ACC112 (cell line): ENCODE measurements around the gene MED27.

ENCODE experiments used
- H2AFZ ChIP-seq: fragments of 200-600 bp; sonication (generic); one replicate; pipeline ENCODE4 v1.6.0; 2017; ENCODE audit warnings: antibody characterized with exemption, low read length; ENCODE audit not compliant: unreplicated experiment
- H3K27ac ChIP-seq: fragments of 200-600 bp; sonication (generic); 2 replicates; pipeline ENCODE4 v1.5.1; 2014; ENCODE audit warnings: low read depth, mild to moderate bottlenecking, antibody characterized with exemption, low read length, moderate library complexity
- H3K27me3 ChIP-seq: fragments of 200-600 bp; sonication (generic); 2 replicates; pipeline ENCODE4 v1.6.1; 2014; ENCODE audit warnings: mild to moderate bottlenecking, antibody characterized with exemption, low read length, moderate library complexity, mixed read lengths; ENCODE audit not compliant: insufficient read depth
- H3K36me3 ChIP-seq: fragments of 200-600 bp; sonication (generic); 2 replicates; pipeline ENCODE4 v1.6.1; 2016; ENCODE audit warnings: mild to moderate bottlenecking, antibody characterized with exemption, low read length, moderate library complexity, mixed read lengths; ENCODE audit not compliant: insufficient read depth
- H3K4me1 ChIP-seq: fragments of 200-600 bp; sonication (generic); one replicate; pipeline ENCODE4 v1.6.1; 2016; ENCODE audit warnings: low read length, mixed read lengths; ENCODE audit not compliant: insufficient read depth, unreplicated experiment, control insufficient read depth
- H3K4me3 ChIP-seq: fragments of 200-600 bp; sonication (generic); 2 replicates; pipeline ENCODE4 v1.5.1; 2014; ENCODE audit warnings: mild to moderate bottlenecking, low read depth, low read length
- H3K79me2 ChIP-seq: fragments of 200-600 bp; sonication (generic); one replicate; pipeline ENCODE4 v1.6.0; 2016; ENCODE audit warnings: low read length; ENCODE audit not compliant: control insufficient read depth, unreplicated experiment, insufficient read depth

Gene MED27

DNA sequence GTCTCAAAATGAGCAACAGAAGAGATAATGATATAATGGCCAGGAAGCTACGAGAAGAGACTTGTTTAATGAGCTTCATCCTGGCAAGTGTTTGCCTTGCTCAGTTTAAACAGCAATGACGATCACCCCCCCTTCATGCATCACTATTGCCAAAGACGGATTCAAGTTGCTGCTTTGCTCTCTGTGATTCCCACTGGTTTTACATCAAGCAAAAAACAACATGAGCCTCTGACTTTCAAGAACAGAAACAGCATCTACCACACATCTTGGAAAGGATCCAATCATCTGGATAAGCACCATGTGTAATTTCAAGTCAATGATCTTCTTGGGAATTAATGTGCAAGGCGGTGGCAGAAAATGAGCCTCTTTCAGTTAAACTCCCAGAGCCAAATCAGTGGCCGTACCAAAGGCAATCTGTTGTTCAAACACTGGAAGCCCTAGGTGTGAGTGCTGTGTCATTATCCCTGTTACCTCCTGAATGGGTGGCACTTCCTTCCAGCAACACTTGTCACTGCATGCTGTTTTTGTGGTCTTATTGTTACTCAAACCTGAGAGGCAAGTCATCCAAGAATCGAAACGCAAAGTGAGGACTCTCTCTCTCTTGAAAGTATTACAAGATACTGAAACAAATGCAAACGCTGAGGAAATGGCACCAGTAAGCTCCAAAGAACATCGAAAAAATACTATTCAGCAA lies 72.8 kb downstream of the MED27 start:
- H3K36me3 ChIP-seq, result 0 out of 2 replicates have a peak, but pooled peaks cover 4% of the 10 kb centered on the region
- no peaks in the 10 kb centered on the region for H3K27me3 ChIP-seq
- no peak overlapping the region for H2AFZ ChIP-seq
- H3K4me1 ChIP-seq, result peaks cover 38% of the 10 kb centered on the region
- peaks cover 5% of the 10 kb centered on the region for H3K79me2 ChIP-seq
- no peak overlapping the region for H3K27ac ChIP-seq
- H3K4me3 ChIP-seq, result no peak overlapping the region

DNA sequence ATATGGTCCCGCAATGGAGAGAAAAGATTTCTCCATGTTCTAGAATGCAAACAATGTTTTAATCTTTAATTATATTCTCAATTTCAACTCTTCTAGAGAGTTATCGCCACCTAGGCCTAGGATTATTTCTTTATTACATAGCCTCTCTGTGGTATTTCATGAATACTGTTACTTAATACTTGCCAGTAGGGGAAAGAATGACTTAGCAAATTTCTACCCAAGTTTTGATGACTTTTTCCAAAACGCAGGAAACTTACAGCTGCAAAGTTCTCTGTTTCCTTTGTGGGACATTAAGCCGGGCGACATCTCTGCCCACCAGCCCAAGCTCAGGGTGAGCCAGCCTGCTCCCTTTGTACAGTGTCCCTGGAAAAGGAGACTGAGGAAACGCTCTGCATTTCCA lies 73.8 kb downstream of the MED27 start:
- no peak overlapping the region for H3K27ac ChIP-seq
- H3K36me3 ChIP-seq, result peaks cover 11% of the 10 kb centered on the region; the same call in 1 of the 2 replicates
- H3K79me2 ChIP-seq, result peaks cover 5% of the 10 kb centered on the region
- no peak overlapping the region for H2AFZ ChIP-seq
- no peaks in the 10 kb centered on the region for H3K27me3 ChIP-seq
- peaks cover 38% of the 10 kb centered on the region for H3K4me1 ChIP-seq
- no peak overlapping the region for H3K4me3 ChIP-seq

- H3K27ac ChIP-seq, result no peak overlapping the region
- H3K27me3 ChIP-seq, result no peaks in the 10 kb centered on the region
- H3K79me2 ChIP-seq, result peaks cover 5% of the 10 kb centered on the region
- peaks cover 11% of the 10 kb centered on the region; the same call in 1 of the 2 replicates for H3K36me3 ChIP-seq
- no peak overlapping the region for H2AFZ ChIP-seq
- H3K4me1 ChIP-seq, result peaks cover 41% of the 10 kb centered on the region
- H3K4me3 ChIP-seq, result no peak overlapping the region
Measured at GRCh38 chr9:132004323-132004722, 75.3 kb downstream of the MED27 start.

GRCh38 chr9:132003896-132004295 lies 75.8 kb downstream of the MED27 start:
- no peaks in the 10 kb centered on the region for H3K27me3 ChIP-seq
- H3K27ac ChIP-seq, result no peak overlapping the region
- H3K36me3 ChIP-seq, result peaks cover 11% of the 10 kb centered on the region; the same call in 1 of the 2 replicates
- H3K4me1 ChIP-seq, result peaks cover 41% of the 10 kb centered on the region
- peaks cover 5% of the 10 kb centered on the region for H3K79me2 ChIP-seq
- H2AFZ ChIP-seq, result no peak overlapping the region
- no peak overlapping the region for H3K4me3 ChIP-seq

- H3K27ac ChIP-seq, result no peak overlapping the region
- no peak overlapping the region for H2AFZ ChIP-seq
- H3K36me3 ChIP-seq, result peaks cover 11% of the 10 kb centered on the region; the same call in 1 of the 2 replicates
- no peaks in the 10 kb centered on the region for H3K27me3 ChIP-seq
- H3K4me1 ChIP-seq, result peaks cover 35% of the 10 kb centered on the region
- H3K79me2 ChIP-seq, result peaks cover 7% of the 10 kb centered on the region
- no peak overlapping the region for H3K4me3 ChIP-seq
Measured at GRCh38 chr9:132003319-132003704, 76.4 kb downstream of the MED27 start.

- H3K4me1 ChIP-seq, result peaks cover 30% of the 10 kb centered on the region
- H3K27me3 ChIP-seq, result no peaks in the 10 kb centered on the region
- H3K4me3 ChIP-seq, result no peak overlapping the region
- H3K36me3 ChIP-seq, result peaks cover 11% of the 10 kb centered on the region; the same call in 1 of the 2 replicates
- no peak overlapping the region for H3K27ac ChIP-seq
- no peak overlapping the region for H2AFZ ChIP-seq
- peaks cover 8% of the 10 kb centered on the region for H3K79me2 ChIP-seq
Measured at GRCh38 chr9:132002643-132003318, 76.9 kb downstream of the MED27 start.

- peaks cover 8% of the 10 kb centered on the region; the same call in 1 of the 2 replicates for H3K36me3 ChIP-seq
- no peaks in the 10 kb centered on the region for H3K27me3 ChIP-seq
- no peak overlapping the region for H3K27ac ChIP-seq
- H2AFZ ChIP-seq, result no peak overlapping the region
- H3K4me1 ChIP-seq, result peaks cover 20% of the 10 kb centered on the region
- no peak overlapping the region for H3K4me3 ChIP-seq
- peaks cover 10% of the 10 kb centered on the region for H3K79me2 ChIP-seq
Measured at GRCh38 chr9:132001567-132001966, 78.1 kb downstream of the MED27 start.

GRCh38 chr9:132000659-132001058 lies 79.0 kb downstream of the MED27 start:
- Histone ChIP-seq H3K27ac (peak overlapping the region; percentile 65; the same call in 1 of the 2 replicates), H2AFZ (no peak overlapping the region), H3K79me2 (peaks cover 5% of the 10 kb centered on the region), H3K4me3 (no peak overlapping the region), H3K36me3 (peaks cover 17% of the 10 kb centered on the region), H3K4me1 (peaks cover 15% of the 10 kb centered on the region), H3K27me3 (no peaks in the 10 kb centered on the region)

DNA sequence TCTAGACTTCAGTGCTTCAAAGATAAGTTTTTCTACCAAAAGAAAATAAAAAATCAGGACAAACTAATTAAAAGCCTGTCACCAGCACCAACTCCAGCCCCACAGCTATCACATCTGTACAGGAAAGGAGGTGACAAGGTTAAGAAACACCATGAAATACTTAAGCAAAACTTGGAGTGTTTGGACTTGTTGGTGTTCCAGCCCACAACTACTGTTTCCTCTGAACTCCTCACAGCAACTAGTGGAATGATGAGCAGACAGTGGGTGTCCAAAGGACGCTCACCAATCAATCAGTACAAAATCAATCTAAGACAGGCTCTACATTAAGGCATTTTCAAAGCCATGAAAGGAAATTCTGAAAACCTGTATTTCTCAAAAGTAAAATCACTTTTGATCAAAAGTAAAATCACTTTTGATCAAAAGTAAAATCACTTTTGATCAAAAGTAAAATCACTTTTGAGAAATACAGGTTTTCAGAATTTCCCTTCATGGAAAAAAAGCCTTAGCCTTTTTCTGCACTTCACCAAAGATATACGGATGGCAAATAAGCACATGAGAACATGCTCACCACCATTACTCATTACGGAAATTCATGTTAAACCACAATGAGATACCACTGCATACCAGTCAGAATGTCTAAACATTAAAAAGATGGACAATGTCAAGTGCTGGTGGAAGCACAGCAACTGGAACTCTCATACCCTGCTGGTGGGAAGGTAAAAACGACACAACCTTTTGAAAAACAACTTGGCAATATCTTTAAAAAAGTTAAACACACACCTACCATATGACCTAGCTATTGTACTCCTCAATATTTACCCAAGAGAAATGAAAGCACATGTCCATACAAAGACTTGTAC lies 79.7 kb downstream of the MED27 start:
- Histone ChIP-seq H3K36me3 (peaks cover 21% of the 10 kb centered on the region), H3K4me1 (peaks cover 21% of the 10 kb centered on the region), H3K4me3 (no peak overlapping the region), H3K27me3 (no peaks in the 10 kb centered on the region), H3K79me2 (peaks cover 5% of the 10 kb centered on the region), H3K27ac (peak overlapping the region; percentile 65), H2AFZ (no peak overlapping the region)

DNA sequence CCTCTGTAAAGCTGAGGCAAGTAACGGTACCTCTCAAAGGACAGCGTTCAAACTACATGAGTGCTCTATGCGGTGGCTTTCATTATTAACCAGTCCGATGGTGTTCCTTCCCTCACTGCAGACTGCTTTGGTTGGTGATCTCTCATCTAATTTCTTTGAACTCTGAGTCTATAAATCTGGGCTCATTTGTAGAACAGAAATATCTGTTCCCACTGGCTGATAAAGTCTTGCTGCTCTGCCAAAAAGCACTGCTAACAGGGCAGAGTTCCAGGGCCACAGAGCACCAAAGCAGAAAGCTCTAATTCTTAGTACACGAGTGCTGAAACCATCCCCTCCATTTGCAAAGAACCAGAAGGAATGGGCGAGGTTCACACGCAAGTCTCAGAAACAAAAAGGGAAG lies 81.9 kb downstream of the MED27 start:
- H3K27ac ChIP-seq, result no peak overlapping the region
- H3K36me3 ChIP-seq, result peaks cover 23% of the 10 kb centered on the region
- H2AFZ ChIP-seq, result no peak overlapping the region
- H3K79me2 ChIP-seq, result peaks cover 5% of the 10 kb centered on the region
- peaks cover 21% of the 10 kb centered on the region for H3K4me1 ChIP-seq
- no peaks in the 10 kb centered on the region for H3K27me3 ChIP-seq
- H3K4me3 ChIP-seq, result no peak overlapping the region
